Activated gamma-delta T cell treated with Interleukin-2 at 50 U/mL for 16 hours (primary cell): ENCODE results near the gene CTCFL.

Experiments used
- DNase-seq: peaks from one replicate; pipeline ENCODE4 v3.0.0-alpha.2; 2020

The CTCFL gene

DNA sequence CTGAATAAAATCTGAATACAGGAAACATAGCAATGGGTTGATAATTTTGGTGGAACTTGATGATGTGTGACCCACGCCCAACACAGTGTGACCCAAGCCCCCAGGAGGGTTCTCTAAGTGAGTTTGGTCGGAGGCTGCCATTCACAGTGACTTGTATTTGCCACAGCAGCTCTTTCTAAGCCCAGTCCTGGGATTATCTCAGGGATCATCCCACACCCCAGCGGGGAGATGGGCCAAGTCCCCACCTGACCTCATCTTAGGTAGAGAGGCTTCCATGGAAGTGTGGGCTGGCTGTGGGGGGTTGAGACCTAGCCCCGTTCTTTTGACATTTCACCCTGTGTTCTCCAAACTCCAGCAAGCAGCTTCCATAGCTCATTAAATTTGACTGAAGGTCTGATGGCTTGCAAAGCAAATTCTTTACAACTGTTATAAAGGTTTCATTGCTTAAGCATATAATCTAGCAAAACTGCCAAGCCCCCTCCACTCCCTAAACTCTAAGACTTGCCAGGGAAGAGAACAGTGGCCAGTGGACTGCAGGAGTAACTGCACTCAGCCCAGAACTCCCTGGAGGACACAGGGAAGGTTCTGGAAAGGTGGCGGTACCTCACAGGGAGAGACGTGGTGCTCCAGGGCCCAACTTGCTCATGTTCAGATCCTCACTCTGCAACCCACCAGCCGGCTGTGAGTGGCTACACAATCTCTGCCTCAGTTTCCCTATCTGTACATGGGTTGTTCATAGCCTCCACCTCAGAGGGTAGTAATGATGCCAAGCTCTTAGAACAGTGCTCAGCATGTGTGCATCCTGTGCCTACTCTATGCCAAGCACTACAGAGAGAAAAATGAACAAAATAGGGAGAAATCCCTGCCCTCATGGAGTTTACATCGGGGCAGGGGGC, 35.0 kb upstream of the CTCFL start:
- no peak for DNase-seq

DNA sequence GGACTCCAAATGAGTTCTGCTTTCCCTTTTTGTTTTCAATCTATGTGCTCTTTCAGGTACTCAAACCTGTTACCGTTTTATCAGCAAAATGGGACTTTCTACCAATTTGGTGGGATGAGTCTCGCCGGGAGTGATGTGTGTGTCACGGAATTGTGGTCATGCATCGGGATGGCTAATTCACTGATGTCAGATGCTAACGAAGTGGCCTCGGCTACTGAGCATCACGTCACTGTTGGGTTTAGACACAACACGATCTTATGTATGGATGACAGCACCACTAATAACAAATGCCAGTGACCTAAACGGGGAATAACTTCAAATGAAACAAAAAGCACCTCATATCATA, 34.3 kb upstream of the CTCFL start:
- no peak for DNase-seq

DNA sequence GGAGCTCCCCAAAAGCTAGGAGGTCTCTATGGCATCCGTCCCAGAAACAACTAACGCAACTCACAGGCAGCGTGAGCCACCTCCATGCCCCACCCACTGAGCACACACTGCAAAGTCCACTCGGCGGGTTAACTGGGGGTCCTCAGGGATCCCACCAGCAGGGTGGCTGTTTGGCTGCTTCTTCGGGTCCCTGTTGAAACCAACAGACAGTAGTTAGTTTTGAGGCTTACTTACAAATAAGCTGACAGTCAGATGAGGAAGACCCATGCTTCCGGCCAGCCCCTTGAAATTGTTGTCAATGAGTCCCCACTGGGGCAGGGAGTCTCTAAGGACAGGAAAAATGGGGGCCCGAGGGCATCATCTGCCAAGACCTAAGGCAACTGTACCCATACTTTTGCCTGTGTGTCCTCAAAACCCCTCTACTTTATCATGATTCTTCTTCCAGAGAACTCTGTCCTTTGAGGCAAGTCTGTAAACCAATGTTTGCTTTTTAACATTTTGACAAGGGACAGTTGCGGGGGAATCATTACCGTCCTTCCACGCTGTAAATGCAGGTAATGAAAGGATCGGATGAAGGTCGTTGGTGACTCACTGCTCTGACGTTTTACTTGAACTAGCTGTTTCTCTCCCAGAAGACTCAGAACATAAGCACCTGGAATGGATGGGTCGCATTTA, 33.8 kb upstream of the CTCFL start:
- DNase-seq, result no peak

DNA sequence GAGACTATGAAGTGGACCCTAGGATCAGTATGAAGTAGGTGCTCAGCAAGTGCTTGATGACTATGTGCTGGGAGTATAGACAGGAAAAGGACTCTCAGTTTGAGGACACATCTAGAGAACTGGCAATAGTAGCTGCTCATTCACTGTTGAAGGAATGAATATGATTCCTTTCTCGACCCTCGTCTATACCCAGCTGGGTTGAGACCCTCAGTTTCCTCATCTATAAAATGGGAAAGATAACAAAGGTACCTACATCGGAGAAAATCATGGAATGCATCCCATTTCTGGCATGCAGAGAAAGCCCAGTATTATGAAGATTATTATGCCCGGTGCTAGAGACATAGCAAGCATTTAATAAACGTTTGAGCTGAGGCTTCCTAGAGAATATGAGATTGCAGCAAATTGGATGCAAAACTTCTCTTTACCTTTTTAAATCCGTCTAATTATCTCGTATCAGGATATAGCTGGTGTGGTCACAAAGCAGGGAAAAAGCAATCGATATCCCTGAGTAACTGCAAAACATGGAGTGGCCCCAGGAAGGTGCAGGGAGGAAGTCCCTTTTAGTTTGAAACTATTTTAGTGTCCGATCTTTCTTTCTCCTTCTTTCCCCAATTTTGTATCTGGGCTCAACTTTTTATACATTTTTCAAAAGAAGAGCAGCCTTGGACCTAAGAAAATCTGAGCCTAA, 33.1 kb upstream of the CTCFL start:
- DNase-seq, result no peak

DNA sequence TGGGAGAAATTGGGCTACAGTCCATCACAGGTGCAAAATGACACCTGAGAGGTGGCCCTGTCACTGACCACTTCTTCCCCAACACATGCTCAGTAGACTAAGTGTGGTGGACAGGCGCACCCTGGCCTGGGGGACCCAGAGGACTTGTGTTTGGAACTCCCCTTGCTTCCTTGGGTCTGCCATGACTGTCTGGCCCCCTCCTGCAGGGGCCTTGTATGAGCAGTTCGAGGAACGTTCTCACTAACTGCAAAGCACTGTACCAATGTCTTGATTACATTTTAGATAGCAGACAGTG, 32.0 kb upstream of the CTCFL start:
- no peak for DNase-seq

DNA sequence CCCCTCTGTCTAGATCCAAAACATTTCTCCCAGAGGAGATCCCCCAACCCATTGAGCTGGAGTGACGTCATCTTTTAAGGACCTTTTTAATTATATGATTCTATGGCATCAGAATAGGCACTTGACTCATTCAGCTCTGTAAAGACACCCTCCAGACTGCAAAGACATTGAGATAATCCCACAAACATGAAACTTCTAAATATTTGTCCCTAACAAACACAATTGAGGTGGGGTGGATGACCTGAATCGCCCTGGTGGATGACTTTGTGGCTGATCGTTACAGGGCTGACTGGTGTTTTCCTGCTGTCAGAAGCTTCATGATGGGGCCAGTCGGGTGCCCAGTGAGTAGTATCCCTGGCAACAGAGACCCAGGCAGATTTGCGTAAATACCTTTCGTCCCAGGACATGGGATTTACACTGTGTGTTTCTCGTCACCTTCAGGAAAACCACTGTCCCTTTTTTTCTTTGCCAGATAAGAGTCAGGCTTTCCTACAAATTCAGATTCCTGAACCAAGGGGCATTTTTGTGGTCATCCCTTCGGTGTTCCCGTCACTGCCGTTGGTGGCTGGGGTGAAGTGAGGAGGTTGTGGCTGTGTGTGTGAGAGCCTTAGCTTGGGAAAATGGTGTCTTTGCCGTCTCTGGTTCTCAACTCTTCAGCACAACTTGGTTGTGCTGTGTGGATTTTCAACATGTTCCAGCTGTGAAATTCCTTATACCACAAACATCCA, 30.7 kb upstream of the CTCFL start:
- no peak for DNase-seq

DNA sequence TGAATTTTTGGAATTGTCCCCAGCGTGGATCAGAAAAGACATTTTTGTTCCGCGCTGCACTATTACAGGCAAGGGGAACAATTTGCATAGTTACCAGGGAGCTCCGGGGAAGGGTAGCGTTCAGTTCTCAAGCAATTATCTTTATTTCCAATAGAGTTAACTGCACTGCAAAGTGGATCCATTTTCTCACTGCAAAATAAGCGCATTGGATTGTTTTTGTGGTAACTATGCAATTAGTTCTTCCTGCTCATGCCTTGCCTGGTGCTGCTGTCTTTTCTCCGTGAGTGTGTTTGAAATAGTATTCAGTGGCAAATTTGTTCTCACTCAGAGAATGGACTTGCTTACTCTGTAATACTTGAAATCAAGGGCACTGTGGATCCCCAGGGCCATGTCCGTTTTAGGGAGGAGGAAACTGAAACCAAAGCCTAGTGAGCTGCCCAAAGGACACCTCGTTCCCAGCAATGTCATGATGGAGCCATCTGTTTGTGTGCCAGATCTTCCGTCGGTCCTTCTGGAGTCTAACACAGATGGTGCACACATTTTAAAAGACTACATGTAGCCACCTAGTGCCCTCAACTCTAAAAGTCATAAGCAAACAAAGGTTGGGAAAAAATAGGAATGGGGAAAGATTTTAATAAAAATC, 28.6 kb upstream of the CTCFL start:
- no peak for DNase-seq

DNA sequence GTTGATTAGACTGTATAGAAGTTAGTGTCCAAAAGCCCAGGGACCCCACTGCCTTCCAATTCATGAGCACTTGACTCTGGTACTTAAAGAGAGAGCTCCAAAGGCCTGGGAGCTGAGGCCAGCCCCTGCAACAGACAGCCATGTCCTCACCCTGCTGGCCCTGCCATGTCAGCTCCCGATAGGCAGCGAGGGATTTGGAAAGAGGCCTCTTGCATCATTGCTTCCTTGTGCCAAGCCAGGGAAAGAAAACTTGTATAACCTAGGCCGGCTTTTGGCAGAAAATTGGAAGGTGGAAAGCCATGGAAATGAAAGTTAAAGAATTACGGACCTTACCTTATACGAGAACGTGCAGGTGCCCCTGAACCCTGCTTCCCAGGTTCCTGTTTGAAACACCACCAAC, 27.5 kb upstream of the CTCFL start:
- DNase-seq, result no peak

DNA sequence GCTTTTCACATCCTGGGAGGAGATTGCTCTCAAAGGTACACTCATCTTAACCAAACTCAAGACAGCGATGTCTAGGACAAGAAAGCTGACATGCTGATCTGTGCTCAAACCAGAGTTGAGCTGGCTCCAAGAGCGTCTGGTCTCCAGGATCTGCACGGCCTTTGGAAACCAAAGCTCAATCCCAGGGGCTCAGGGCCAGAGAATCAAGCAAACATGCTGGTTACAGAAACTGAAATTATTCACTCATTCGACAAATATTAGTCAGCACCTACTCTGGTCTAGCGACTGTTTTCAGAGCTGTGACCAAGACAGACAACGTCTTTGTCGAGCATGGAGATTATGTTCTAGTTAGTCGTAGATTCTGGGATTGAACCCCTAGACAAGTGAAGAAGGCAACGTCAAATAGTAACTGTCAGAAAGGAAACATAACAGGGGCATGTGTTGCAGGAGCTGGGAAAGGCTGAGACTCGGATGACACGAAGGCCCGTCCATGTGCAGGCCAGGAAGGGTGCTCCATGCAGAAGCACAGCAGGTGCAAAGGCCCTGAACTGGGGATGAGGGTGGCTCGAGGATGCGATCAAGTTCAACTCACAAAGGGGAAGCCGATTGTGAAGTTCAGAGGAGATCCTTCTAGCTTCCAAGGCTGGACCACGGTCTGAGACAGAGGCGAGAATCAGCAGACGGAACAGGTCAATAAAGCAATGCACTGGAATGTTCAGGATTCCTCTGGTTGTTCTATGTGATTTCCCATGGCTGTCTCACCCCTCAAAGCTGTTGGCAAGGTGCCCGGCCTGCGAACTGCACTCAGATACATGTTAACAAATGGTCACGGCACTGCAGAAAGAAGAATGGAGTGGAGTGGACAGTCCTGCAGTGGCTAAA, 23.5 kb upstream of the CTCFL start:
- no peak for DNase-seq

DNA sequence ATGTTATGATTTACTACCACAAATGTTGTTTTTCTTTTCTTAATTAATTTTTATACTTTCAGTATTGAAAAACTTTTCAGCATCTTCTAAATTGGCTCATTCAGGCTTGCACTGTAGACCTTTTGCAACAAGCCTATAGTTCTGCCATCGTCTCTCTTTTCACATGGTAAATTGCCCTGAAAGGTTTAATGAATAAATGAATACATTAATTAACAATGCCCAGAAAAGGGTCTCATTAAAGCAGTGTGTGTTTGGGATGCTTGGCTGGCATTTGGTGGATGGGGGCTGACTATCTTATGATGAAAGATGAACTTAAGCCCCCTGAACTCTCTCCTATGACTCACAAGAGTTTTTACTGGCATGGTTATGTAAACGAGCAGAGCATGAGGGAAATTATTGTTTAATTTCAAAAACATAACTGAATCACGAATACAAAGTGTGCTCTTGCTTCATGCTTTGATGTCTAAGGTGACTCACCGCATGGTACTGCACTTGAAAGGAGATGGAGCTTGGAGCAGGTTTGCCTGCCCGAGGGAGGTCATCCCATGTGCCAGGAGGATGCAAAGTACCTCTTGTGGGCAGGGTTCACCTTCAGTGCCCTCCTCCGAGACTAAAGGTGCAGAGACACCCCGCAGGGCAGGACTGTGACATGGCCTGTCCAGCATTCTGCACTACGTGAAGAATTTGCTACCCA, 22.2 kb upstream of the CTCFL start:
- DNase-seq, result no peak

DNA sequence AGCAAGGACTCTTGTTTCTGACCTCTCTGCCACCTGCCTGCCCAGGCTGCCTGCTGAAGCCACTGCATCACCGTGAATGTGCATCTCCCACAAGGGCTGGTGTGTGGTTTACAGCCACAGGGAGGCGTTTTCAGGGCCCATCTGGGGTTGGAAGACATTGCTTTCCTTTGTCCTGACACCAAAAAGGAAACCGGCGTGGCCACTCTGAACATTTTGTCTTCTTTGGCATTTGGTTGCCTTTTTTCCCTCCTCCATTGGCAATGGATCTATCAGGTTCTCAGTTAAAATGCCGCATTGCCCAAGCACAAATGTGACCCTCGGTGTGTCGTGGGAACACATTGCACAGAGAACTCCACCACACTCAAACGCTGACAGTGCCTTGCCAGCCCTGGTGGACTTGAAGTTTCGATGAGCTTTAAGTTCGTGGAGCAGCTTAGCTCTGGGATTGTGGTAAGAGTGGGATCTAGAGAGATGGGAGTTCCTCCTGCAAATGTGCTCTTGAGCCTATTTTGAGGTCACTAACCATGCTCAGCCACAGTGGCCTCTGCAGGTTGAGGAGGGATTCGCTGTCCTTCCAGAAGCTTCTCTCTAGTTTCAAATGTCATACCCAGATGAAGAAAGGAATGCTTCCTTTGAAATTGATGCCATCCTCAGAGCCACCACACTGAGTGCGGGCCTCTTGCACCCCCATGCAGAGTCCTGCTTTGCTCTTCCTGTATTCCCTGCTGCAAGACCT, 21.2 kb upstream of the CTCFL start:
- DNase-seq, result no peak

DNA sequence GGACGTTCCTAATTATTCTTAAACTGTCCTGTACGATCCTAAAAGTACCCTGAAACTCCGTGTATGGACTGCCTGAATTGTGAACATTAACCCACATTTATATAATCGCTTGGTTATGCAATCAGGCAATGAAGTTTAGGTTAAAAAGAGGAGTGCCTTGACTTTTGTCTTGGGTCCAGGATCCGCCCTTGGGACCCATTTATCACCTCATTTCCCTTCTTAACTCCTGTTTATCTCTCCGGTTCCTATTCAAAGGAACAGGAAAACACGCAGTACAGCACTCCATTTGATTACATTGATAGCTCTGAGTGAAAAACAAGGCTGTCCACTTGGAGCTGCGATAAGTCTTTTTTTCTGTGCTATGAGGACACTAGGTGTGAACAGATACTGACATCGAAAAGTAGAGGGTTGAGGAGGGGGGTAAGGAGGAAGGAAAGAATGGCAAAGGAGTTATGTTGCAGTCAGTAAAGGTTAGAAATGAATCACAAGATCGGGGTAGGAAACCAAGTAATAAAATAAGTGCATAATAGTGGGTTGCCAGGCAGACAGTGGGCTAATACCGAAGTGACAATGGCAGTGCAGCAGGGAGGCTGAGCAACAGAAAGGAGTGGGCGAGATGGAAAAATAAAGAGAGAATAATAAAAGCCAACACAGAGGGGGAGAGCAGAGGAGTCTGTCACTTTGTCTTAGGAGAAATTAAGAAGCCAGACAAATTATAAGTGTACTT, 20.1 kb upstream of the CTCFL start:
- DNase-seq, result no peak

DNA sequence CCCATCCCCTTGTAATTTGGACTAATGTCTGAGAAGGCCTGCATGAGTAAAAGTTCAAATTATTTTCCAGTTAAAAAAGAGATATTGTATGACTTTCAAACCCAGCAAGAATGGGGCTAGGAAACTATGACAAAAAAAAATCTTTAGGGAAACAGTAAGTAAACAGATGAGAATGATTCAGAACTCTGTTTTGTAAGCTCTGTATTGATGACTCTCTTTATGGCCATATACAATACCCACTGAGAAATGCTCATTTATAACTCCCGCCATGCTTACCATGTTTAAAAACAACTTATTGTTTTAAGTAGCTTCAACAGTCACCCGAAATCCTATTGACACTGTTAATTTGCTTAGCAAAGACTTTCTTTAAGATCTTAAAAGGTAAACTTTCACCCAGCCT, 18.8 kb upstream of the CTCFL start:
- DNase-seq, result no peak

DNA sequence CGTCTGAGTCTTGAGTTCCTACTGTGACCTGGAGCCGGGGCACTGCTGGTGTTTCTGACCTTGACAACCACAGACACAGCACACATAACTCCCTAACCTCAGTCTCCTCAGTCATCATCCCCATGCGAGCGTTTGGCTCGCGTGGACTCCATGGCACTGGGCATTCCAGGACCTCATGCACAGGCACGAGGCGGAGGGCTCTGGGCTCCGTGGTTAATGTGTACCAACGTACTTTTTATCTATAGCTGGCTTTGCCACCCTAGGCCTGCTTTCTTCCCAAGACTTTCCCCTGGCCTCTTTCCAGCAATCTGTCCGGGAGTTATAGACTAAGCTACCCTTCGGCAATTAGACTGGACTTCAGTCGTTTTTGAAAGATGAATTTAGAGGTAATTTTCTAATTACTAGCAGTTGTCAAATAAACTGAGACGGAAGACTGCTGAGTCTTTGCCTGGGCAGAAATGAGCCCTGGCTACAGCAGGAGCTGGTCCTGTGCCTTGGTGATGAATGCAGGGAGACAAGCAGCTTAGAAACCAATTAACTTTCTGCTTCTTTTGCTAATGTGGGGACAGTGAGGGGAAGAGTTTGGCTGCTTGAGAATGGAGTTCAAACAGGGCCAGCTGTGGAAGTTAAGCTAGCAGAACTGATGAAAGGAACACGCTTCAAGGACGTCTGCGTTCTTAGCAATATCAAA, 16.1 kb upstream of the CTCFL start:
- DNase-seq, result no peak

DNA sequence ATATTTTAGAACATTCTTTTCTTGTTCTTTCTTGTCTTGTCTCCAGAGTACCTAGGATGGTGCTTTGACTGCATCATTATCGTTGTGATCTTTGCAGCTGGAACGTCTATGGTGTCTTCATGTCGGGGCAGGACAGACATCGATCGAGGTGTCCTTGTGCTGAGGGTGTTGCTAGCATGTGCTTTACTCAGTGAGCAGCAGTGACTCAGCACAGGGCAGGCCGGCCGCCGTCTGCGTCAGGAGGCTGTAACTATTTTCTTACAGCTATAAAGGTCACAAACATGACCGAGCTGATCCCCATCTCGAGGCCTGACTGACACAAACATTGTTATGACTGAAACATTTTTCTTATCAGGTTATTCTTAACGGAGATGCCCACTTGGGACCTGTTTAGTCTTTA, 14.9 kb upstream of the CTCFL start:
- no peak for DNase-seq

DNA sequence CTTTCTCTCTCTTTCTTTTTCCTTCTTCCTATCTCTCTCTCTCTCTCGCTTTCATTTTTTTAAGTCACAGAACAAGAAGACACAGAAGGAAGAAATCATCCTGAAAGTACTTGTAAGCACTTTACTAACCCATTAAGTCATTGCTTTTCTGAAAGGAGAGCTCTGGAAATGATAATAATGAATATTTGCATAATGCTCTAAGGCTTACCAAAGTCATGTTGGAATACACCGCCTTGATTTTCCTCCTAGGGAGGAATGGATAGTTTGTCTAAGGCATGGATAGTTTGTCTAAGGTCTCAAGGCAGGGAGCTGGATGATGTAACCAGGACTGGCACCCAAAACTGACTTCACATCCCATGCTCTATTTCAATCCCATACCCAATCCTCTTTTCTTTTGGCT, 12.9 kb upstream of the CTCFL start:
- no peak for DNase-seq

DNA sequence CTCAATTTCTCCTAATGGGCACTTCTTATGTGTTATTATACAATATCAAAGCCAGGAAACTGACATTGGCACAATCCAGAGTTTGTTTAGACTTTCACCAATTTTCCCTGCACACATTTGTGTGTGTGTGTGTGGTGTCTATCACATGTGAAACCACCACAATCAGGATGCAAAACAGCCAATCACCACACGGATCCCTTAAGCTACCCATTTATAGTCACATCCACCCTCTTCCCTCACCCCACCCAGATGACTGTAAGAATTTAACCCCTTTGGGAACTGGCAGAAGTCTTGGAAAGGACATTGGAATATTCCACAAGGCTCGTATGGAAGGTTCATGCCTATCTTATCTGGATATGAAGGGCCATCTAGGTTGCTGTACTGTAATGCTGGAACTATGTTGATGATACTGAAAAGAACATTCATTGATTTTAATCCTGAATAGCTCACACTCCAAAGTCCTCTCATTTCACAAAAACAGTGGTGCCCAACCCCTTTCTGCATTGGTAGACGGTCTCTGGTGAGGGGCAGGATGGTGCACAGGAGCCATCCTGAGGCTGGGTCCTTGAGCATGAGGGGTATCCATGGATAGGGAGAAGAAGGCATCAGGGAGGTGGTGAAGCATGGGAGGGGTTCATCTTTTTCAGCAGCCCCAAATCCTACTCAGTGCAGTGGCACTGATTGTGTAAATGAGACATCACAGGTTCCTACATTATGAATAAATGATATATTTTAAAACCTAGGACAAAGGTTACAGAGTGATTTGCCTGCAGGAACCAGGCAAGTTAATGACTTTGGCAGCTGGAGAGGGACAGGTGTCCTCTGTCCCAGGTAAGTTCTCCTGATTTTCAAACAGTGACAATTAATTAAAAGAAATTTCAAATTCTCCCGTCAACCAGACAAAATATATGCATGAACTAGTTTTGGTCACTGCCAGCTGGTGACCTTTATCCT, 12.1 kb upstream of the CTCFL start:
- no peak for DNase-seq

DNA sequence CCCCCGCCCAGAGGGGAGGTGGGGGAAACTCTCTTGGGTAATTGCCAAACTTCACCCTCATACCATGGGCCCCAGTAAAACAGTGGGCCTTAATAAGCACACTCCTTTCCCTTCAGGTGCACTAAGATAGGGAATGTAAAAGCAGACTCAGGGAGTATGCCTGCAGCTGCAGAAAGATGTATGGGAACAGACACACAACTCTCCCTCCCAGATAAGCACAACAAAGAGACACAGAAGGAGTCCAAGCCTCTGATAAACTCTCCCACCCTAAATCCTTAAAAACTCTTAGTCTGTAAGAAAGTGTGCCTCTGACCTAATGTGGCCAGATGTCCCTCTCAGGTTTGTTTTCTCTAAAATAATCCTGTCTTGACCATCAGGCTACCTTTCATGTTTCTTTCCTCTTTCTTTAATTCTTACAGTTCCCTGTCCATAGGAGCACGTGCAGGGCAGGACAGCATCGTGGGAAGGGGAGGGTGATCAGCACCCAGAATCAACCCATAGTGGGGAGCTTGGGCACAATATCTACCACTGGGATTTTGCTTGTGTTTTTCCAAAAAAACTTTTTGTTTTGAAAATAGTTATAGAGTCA, 11.3 kb upstream of the CTCFL start:
- no peak for DNase-seq
